ENCODE measurements around the gene BNC2. TPM values are rescaled to one million over a fixed set of nuclear protein-coding genes. Genes with fewer than 3 reads are reported as not detected.

The BNC2 gene
- total and polyA plus RNA-seq, 4 donors: 3.1 to 51.2 (median 16.9) TPM

GRCh38 chr9:16571127-16571802 is 299.2 kb downstream of the BNC2 start:
- Histone ChIP-seq H3K36me3 (ENCODE audit: control insufficient read depth, insufficient read depth, low read length) (no peaks in the 10 kb centered on the region), H3K27me3 (ENCODE audit: control insufficient read depth, insufficient read depth, low read length) (no peaks in the 10 kb centered on the region), H3K9me3 (ENCODE audit: control insufficient read depth, insufficient read depth, low read length) (no peaks in the 10 kb centered on the region), H3K4me1 (ENCODE audit: control insufficient read depth, insufficient read depth, low read length) (no peaks in the 10 kb centered on the region), H3K27ac (ENCODE audit: low read depth, low read length) (no peak overlapping the region), H3K4me3 (ENCODE audit: low read depth, low read length) (no peak overlapping the region)
- 42% methylated on average over 3 of the region's 7 CpGs for WGBS (ENCODE audit: insufficient coverage)
- DNase-seq (ENCODE audit: low read depth in 4 of 6, low spot score in 6 of 6): peak in 2 of 6 donors; percentile 28 to 56

GRCh38 chr9:16563446-16563845 is 307.0 kb downstream of the BNC2 start:
- no CpG with 5 or more reads among the region's 2 CpGs for WGBS (ENCODE audit: insufficient coverage)
- Histone ChIP-seq H3K27me3 (ENCODE audit: control insufficient read depth, insufficient read depth, low read length) (no peaks in the 10 kb centered on the region), H3K4me1 (ENCODE audit: control insufficient read depth, insufficient read depth, low read length) (no peaks in the 10 kb centered on the region), H3K4me3 (ENCODE audit: low read depth, low read length) (no peak overlapping the region), H3K9me3 (ENCODE audit: control insufficient read depth, insufficient read depth, low read length) (no peaks in the 10 kb centered on the region), H3K36me3 (ENCODE audit: control insufficient read depth, insufficient read depth, low read length) (no peaks in the 10 kb centered on the region), H3K27ac (ENCODE audit: low read depth, low read length) (no peak overlapping the region)
- DNase-seq (ENCODE audit: low read depth in 4 of 6, low spot score in 6 of 6): no peak

GRCh38 chr9:16561121-16561520 is 309.3 kb downstream of the BNC2 start:
- no peaks in the 10 kb centered on the region for H3K4me1 ChIP-seq (ENCODE audit: control insufficient read depth, insufficient read depth, low read length)
- H3K9me3 ChIP-seq (ENCODE audit: control insufficient read depth, insufficient read depth, low read length): no peaks in the 10 kb centered on the region
- H3K4me3 ChIP-seq (ENCODE audit: low read depth, low read length): no peak overlapping the region
- H3K27me3 ChIP-seq (ENCODE audit: control insufficient read depth, insufficient read depth, low read length): no peaks in the 10 kb centered on the region
- H3K36me3 ChIP-seq (ENCODE audit: control insufficient read depth, insufficient read depth, low read length): no peaks in the 10 kb centered on the region
- no CpG with 5 or more reads among the region's 4 CpGs for WGBS (ENCODE audit: insufficient coverage)
- H3K27ac ChIP-seq (ENCODE audit: low read depth, low read length): no peak overlapping the region
- no peak for DNase-seq (ENCODE audit: low read depth in 4 of 6, low spot score in 6 of 6)

- Histone ChIP-seq H3K9me3 (ENCODE audit: control insufficient read depth, insufficient read depth, low read length) (no peaks in the 10 kb centered on the region), H3K27me3 (ENCODE audit: control insufficient read depth, insufficient read depth, low read length) (no peaks in the 10 kb centered on the region), H3K4me3 (ENCODE audit: low read depth, low read length) (no peak overlapping the region), H3K27ac (ENCODE audit: low read depth, low read length) (no peak overlapping the region), H3K36me3 (ENCODE audit: control insufficient read depth, insufficient read depth, low read length) (no peaks in the 10 kb centered on the region), H3K4me1 (ENCODE audit: control insufficient read depth, insufficient read depth, low read length) (no peaks in the 10 kb centered on the region)
- no peak for DNase-seq (ENCODE audit: low read depth in 4 of 6, low spot score in 6 of 6)
- 83% methylated on average over 4 of the region's 6 CpGs for WGBS (ENCODE audit: insufficient coverage)
These were observed 310.9 kb downstream of the BNC2 start for GRCh38 chr9:16559418-16560188.

GRCh38 chr9:16555802-16556201 is 314.7 kb downstream of the BNC2 start:
- Histone ChIP-seq H3K4me1 (ENCODE audit: control insufficient read depth, insufficient read depth, low read length) (no peaks in the 10 kb centered on the region), H3K27ac (ENCODE audit: low read depth, low read length) (no peak overlapping the region), H3K36me3 (ENCODE audit: control insufficient read depth, insufficient read depth, low read length) (no peaks in the 10 kb centered on the region), H3K27me3 (ENCODE audit: control insufficient read depth, insufficient read depth, low read length) (no peaks in the 10 kb centered on the region), H3K4me3 (ENCODE audit: low read depth, low read length) (no peak overlapping the region), H3K9me3 (ENCODE audit: control insufficient read depth, insufficient read depth, low read length) (no peaks in the 10 kb centered on the region)
- DNase-seq (ENCODE audit: low read depth in 4 of 6, low spot score in 6 of 6): no peak
- WGBS (ENCODE audit: insufficient coverage): 80% methylated on average over 1 of the region's 1 CpG

GRCh38 chr9:16553869-16554540 is 316.5 kb downstream of the BNC2 start:
- H3K36me3 ChIP-seq (ENCODE audit: control insufficient read depth, insufficient read depth, low read length): no peaks in the 10 kb centered on the region
- DNase-seq (ENCODE audit: low read depth in 4 of 6, low spot score in 6 of 6): no peak
- no CpG with 5 or more reads among the region's 7 CpGs for WGBS (ENCODE audit: insufficient coverage)
- H3K4me1 ChIP-seq (ENCODE audit: control insufficient read depth, insufficient read depth, low read length): no peaks in the 10 kb centered on the region
- no peaks in the 10 kb centered on the region for H3K27me3 ChIP-seq (ENCODE audit: control insufficient read depth, insufficient read depth, low read length)
- no peak overlapping the region for H3K27ac ChIP-seq (ENCODE audit: low read depth, low read length)
- no peaks in the 10 kb centered on the region for H3K9me3 ChIP-seq (ENCODE audit: control insufficient read depth, insufficient read depth, low read length)
- H3K4me3 ChIP-seq (ENCODE audit: low read depth, low read length): no peak overlapping the region

GRCh38 chr9:16552252-16552651 is 318.2 kb downstream of the BNC2 start:
- no peaks in the 10 kb centered on the region for H3K27me3 ChIP-seq (ENCODE audit: control insufficient read depth, insufficient read depth, low read length)
- no peak overlapping the region for H3K27ac ChIP-seq (ENCODE audit: low read depth, low read length)
- no peaks in the 10 kb centered on the region for H3K9me3 ChIP-seq (ENCODE audit: control insufficient read depth, insufficient read depth, low read length)
- no peak for DNase-seq (ENCODE audit: low read depth in 4 of 6, low spot score in 6 of 6)
- H3K4me3 ChIP-seq (ENCODE audit: low read depth, low read length): no peak overlapping the region
- no peaks in the 10 kb centered on the region for H3K4me1 ChIP-seq (ENCODE audit: control insufficient read depth, insufficient read depth, low read length)
- H3K36me3 ChIP-seq (ENCODE audit: control insufficient read depth, insufficient read depth, low read length): no peaks in the 10 kb centered on the region
- WGBS (ENCODE audit: insufficient coverage): 93% methylated on average over 15 of the region's 15 CpGs

- H3K4me1 ChIP-seq (ENCODE audit: control insufficient read depth, insufficient read depth, low read length): no peaks in the 10 kb centered on the region
- H3K27ac ChIP-seq (ENCODE audit: low read depth, low read length): no peak overlapping the region
- no peaks in the 10 kb centered on the region for H3K9me3 ChIP-seq (ENCODE audit: control insufficient read depth, insufficient read depth, low read length)
- H3K4me3 ChIP-seq (ENCODE audit: low read depth, low read length): no peak overlapping the region
- WGBS (ENCODE audit: insufficient coverage): 86% methylated on average over 1 of the region's 1 CpG
- no peak for DNase-seq (ENCODE audit: low read depth in 4 of 6, low spot score in 6 of 6)
- no peaks in the 10 kb centered on the region for H3K36me3 ChIP-seq (ENCODE audit: control insufficient read depth, insufficient read depth, low read length)
- no peaks in the 10 kb centered on the region for H3K27me3 ChIP-seq (ENCODE audit: control insufficient read depth, insufficient read depth, low read length)
These were observed 318.8 kb downstream of the BNC2 start for GRCh38 chr9:16551692-16552091.

- Histone ChIP-seq H3K27me3 (ENCODE audit: control insufficient read depth, insufficient read depth, low read length) (no peaks in the 10 kb centered on the region), H3K4me1 (ENCODE audit: control insufficient read depth, insufficient read depth, low read length) (no peaks in the 10 kb centered on the region), H3K27ac (ENCODE audit: low read depth, low read length) (no peak overlapping the region), H3K9me3 (ENCODE audit: control insufficient read depth, insufficient read depth, low read length) (no peaks in the 10 kb centered on the region), H3K36me3 (ENCODE audit: control insufficient read depth, insufficient read depth, low read length) (no peaks in the 10 kb centered on the region), H3K4me3 (ENCODE audit: low read depth, low read length) (no peak overlapping the region)
- peak in 1 of 6 donors; percentile 25 for DNase-seq (ENCODE audit: low read depth in 4 of 6, low spot score in 6 of 6)
- no CpG with 5 or more reads among the region's 3 CpGs for WGBS (ENCODE audit: insufficient coverage)
These were observed 324.8 kb downstream of the BNC2 start for GRCh38 chr9:16545639-16546038.

Measured in spinal cord (tissue), 10 donors.